HepG2 (cell line): ENCODE data around the gene MAPK11. TPM values are rescaled to one million over a fixed set of nuclear protein-coding genes. Genes with fewer than 3 reads are reported as not detected.
A peak's percentile ranks its signal among the peaks of the same experiment; 100 is the strongest.

ENCODE experiments used
- BRCA1 ChIP-seq: sonication (generic); formaldehyde crosslinking; IDR thresholded peaks from 2 replicates; pipeline ENCODE4 v1.4.0; 2020; ENCODE audit warnings: missing genetic modification reagents
- CTCF ChIP-seq: sonication (generic); formaldehyde crosslinking; IDR thresholded peaks from 2 replicates; pipeline ENCODE4 v1.5.0; 2020; ENCODE audit warnings: mild to moderate bottlenecking, missing genetic modification reagents, moderate library complexity
- DR1 ChIP-seq: sonication (generic); formaldehyde crosslinking; IDR thresholded peaks from 2 replicates; pipeline ENCODE4 v1.8.0; 2021; ENCODE audit warnings: mild to moderate bottlenecking, missing genetic modification reagents, inconsistent platforms
- FOXA1 ChIP-seq, 2 experiments: fragments of 450-650 bp in 1 of 2; sonication (generic) in 1 of 2; formaldehyde crosslinking in 1 of 2; IDR thresholded peaks; 2 replicates each; pipeline versions ENCODE4 v1.4.0 to v1.6.1; 2016 to 2020; ENCODE audit warnings: missing genetic modification reagents in 1 of 2
- HOMEZ ChIP-seq: IDR thresholded peaks from 2 replicates; pipeline ENCODE4 v1.6.1; 2016; ENCODE audit warnings: low read depth
- KDM1A ChIP-seq: IDR thresholded peaks from 2 replicates; pipeline ENCODE4 v1.6.1; 2016; ENCODE audit warnings: missing compliant biosample characterization
- MAZ ChIP-seq, 2 experiments: sonication (generic) in 1 of 2; formaldehyde crosslinking in 1 of 2; IDR thresholded peaks; 2 replicates each; pipeline versions ENCODE4 v1.5.0 to v1.6.1; 2012 to 2020; ENCODE audit warnings: low read depth in 2 of 2, mild to moderate bottlenecking in 2 of 2, borderline replicate concordance in 1 of 2, improper control_type of control experiment in 1 of 2, low read length in 1 of 2, missing genetic modification reagents in 1 of 2, moderate library complexity in 1 of 2
- MBD4 ChIP-seq: IDR thresholded peaks from 2 replicates; pipeline ENCODE4 v1.6.1; 2012; ENCODE audit warnings: low read length, inconsistent platforms, borderline replicate concordance
- PRPF4 ChIP-seq: fragments of 200-400 bp; formaldehyde crosslinking; IDR thresholded peaks from 2 replicates; pipeline ENCODE4 v1.6.1; 2016; ENCODE audit warnings: low read length, low read depth; ENCODE audit not compliant: poor library complexity, severe bottlenecking
- SMYD3 ChIP-seq: sonication (generic); formaldehyde crosslinking; IDR thresholded peaks from 2 replicates; pipeline ENCODE4 v1.8.1; 2023; ENCODE audit warnings: mild to moderate bottlenecking, missing genetic modification reagents
- TARDBP ChIP-seq: sonication (generic); formaldehyde crosslinking; IDR thresholded peaks from 2 replicates; pipeline ENCODE4 v1.8.0; 2022; ENCODE audit warnings: mild to moderate bottlenecking, missing genetic modification reagents
- ZBTB7A ChIP-seq: sonication (generic); formaldehyde crosslinking; IDR thresholded peaks from 2 replicates; pipeline ENCODE4 v1.8.0; 2022; ENCODE audit warnings: mild to moderate bottlenecking, missing genetic modification reagents
- ZKSCAN1 ChIP-seq: fragments of 150-350 bp; IDR thresholded peaks from 2 replicates; pipeline ENCODE4 v1.6.1; 2014; ENCODE audit warnings: low read length
- ZKSCAN5 ChIP-seq: sonication (generic); formaldehyde crosslinking; IDR thresholded peaks from 2 replicates; pipeline ENCODE4 v1.5.1; 2020; ENCODE audit warnings: mild to moderate bottlenecking, missing genetic modification reagents
- ZNF292 ChIP-seq: sonication (generic); formaldehyde crosslinking; IDR thresholded peaks from 2 replicates; pipeline ENCODE4 v1.8.1; 2022; ENCODE audit warnings: mild to moderate bottlenecking, low read depth, missing genetic modification reagents, borderline replicate concordance
- ZNF333 ChIP-seq: sonication (generic); formaldehyde crosslinking; IDR thresholded peaks from 2 replicates; pipeline ENCODE4 v1.4.0; 2020; ENCODE audit warnings: mild to moderate bottlenecking, missing genetic modification reagents, borderline replicate concordance
- ZNF382 ChIP-seq: sonication (generic); formaldehyde crosslinking; IDR thresholded peaks from 2 replicates; pipeline ENCODE4 v1.5.0; 2020; ENCODE audit warnings: missing genetic modification reagents, mild to moderate bottlenecking, borderline replicate concordance
- ZNF576 ChIP-seq: sonication (generic); formaldehyde crosslinking; IDR thresholded peaks from 2 replicates; pipeline ENCODE4 v1.4.0; 2020; ENCODE audit warnings: mild to moderate bottlenecking, missing genetic modification reagents
- ZNF607 ChIP-seq: sonication (generic); formaldehyde crosslinking; IDR thresholded peaks from 2 replicates; pipeline ENCODE4 v1.5.1; 2020; ENCODE audit warnings: missing genetic modification reagents, mild to moderate bottlenecking, borderline replicate concordance
- ZNF720 ChIP-seq: sonication (generic); formaldehyde crosslinking; IDR thresholded peaks from 2 replicates; pipeline ENCODE4 v1.4.0; 2020; ENCODE audit warnings: missing genetic modification reagents
- ZNF75D ChIP-seq: sonication (generic); formaldehyde crosslinking; IDR thresholded peaks from 2 replicates; pipeline ENCODE4 v1.8.1; 2023; ENCODE audit warnings: missing genetic modification reagents, mild to moderate bottlenecking, borderline replicate concordance
- polyA plus RNA-seq, 8 experiments: library from polyadenylated mRNA; depleted of rRNA in 3 of 8; stranded (reverse) in 7 of 8; unstranded in 1 of 8; fragments of >200 nt; fragmentation: Illumina TruSeq in 4 of 8; extraction: Trizol in 4 of 8; gene quantifications; 2 replicates each; pipeline versions ENCODE4 v1.2.1 to v1.2.3, GENCODE V29; 2011 to 2016; ENCODE audit warnings: low read depth in 4 of 8, missing spikeins in 1 of 8, mixed read lengths in 1 of 8; ENCODE audit not compliant: insufficient read depth in 1 of 8
- total RNA-seq, 5 experiments: library from RNA; depleted of rRNA; stranded (reverse); fragments of >200 nt; fragmentation: Illumina TruSeq; extraction: Trizol; gene quantifications; 2 replicates each; pipeline ENCODE4 v1.2.3, GENCODE V29; 2016; ENCODE audit warnings: low read depth in 1 of 5
- TF ChIP-seq, protein P1 (sequence below): sonication (generic); formaldehyde crosslinking; IDR thresholded peaks from 2 replicates; pipeline ENCODE4 v1.4.0; 2020; ENCODE audit warnings: missing genetic modification reagents
- TF ChIP-seq, protein P2 (sequence below): sonication (generic); formaldehyde crosslinking; IDR thresholded peaks from 2 replicates; pipeline ENCODE4 v1.8.1; 2023; ENCODE audit warnings: mild to moderate bottlenecking, moderate library complexity, missing genetic modification reagents

MAPK11 gene
- total and polyA plus RNA-seq, 2 of the 13 experiments (the other 11 are each of a cell fraction or from before 2014, with no cell fraction given) = 0.15 to 0.17 TPM

- no peak for TF ChIP-seq CTCF (CRISPR knock-in tag)
- no peak for TF ChIP-seq TARDBP
- no peak for TF ChIP-seq MAZ (IDR thresholded peaks at IDR 0.05; ENCODE audit: borderline replicate concordance, low read depth, low read length)
- TF ChIP-seq MAZ (CRISPR knock-in tag; IDR thresholded peaks at IDR 0.05; ENCODE audit: low read depth) = peak; percentile 41; the same call in 1 of the 2 replicates
- TF ChIP-seq ZNF576 (CRISPR knock-in tag) = no peak
- no peak for TF ChIP-seq HOMEZ
- TF ChIP-seq ZNF75D = no peak
- no peak for TF ChIP-seq ZNF333 (CRISPR knock-in tag)
- TF ChIP-seq PRPF4 = no peak
- no peak for TF ChIP-seq ZNF382 (CRISPR knock-in tag)
- TF ChIP-seq SMYD3 (CRISPR knock-in tag) = no peak
- no peak for TF ChIP-seq ZKSCAN5 (CRISPR knock-in tag)
- no peak for TF ChIP-seq ZNF292 (CRISPR knock-in tag)
- TF ChIP-seq, protein P1, sequence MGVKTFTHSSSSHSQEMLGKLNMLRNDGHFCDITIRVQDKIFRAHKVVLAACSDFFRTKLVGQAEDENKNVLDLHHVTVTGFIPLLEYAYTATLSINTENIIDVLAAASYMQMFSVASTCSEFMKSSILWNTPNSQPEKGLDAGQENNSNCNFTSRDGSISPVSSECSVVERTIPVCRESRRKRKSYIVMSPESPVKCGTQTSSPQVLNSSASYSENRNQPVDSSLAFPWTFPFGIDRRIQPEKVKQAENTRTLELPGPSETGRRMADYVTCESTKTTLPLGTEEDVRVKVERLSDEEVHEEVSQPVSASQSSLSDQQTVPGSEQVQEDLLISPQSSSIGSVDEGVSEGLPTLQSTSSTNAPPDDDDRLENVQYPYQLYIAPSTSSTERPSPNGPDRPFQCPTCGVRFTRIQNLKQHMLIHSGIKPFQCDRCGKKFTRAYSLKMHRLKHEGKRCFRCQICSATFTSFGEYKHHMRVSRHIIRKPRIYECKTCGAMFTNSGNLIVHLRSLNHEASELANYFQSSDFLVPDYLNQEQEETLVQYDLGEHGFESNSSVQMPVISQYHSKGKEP (CRISPR knock-in tag) = no peak
- TF ChIP-seq FOXA1 (IDR thresholded peaks at IDR 0.05) = no peak
- no peak for TF ChIP-seq FOXA1 (CRISPR knock-in tag; IDR thresholded peaks at IDR 0.05)
- TF ChIP-seq ZNF720 (CRISPR knock-in tag) = no peak
- peak; percentile 78; the same call in 1 of the 2 replicates for TF ChIP-seq ZNF607
- TF ChIP-seq MBD4 = no peak
- TF ChIP-seq, protein P2, sequence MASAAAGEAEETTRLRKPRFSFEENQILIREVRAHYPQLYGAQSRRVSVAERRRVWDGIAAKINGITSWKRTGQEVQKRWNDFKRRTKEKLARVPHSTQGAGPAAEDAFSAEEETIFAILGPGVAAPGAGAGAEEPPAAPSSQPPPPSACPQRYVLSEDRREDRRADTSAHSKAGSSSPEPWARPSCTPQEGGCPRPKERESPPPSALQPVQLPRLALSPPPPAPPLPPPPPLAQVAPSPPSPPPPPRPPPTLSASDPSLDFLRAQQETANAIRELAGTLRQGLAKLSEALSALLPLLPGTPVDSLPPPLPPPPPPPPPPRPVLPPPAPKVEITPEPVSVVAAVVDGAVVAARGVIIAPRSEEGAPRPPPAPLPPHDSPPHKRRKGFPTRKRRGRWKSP (CRISPR knock-in tag) = no peak
- TF ChIP-seq ZKSCAN1 = no peak
- TF ChIP-seq ZBTB7A (CRISPR knock-in tag) = no peak; the same call in 1 of the 2 replicates
- no peak for TF ChIP-seq KDM1A (CRISPR knock-in tag)
- TF ChIP-seq BRCA1 = no peak
- TF ChIP-seq DR1 (CRISPR knock-in tag) = peak; percentile 26; the same call in 1 of the 2 replicates
Observed at GRCh38 chr22:50260801-50261614, 9.2 kb downstream of the MAPK11 start (continued).
